Cardiac muscle cell (in vitro differentiated cells and primary cell): ENCODE results near the gene MAPKAPK2. TPM values are rescaled to one million over a fixed set of nuclear protein-coding genes. Genes with fewer than 3 reads are reported as not detected.

Experiments used
- DNase-seq, 2 donors: peaks; one replicate each; pipeline versions ENCODE4 v3.0.0 to v3.0.0-alpha.2; 2010 to 2017; ENCODE audit warnings: low read depth in 1 of 2, low spot score in 1 of 2
- H3K27ac ChIP-seq: fragments of 200-600 bp; sonication (generic); 2 replicates; pipeline ENCODE4 v1.5.1; 2016
- H3K27me3 ChIP-seq: fragments of 200-600 bp; sonication (generic); 2 replicates; pipeline ENCODE4 v1.6.0; 2016; ENCODE audit warnings: control low read depth
- H3K36me3 ChIP-seq: fragments of 200-600 bp; sonication (generic); 2 replicates; pipeline ENCODE4 v1.5.1; 2016; ENCODE audit warnings: control low read depth
- H3K4me1 ChIP-seq: fragments of 200-600 bp; sonication (generic); 2 replicates; pipeline ENCODE4 v1.8.1; 2017; ENCODE audit warnings: low read depth, mild to moderate bottlenecking, mixed run types
- H3K4me3 ChIP-seq: fragments of 200-600 bp; sonication (generic); 2 replicates; pipeline ENCODE4 v1.5.1; 2016; ENCODE audit warnings: mild to moderate bottlenecking
- H3K9me3 ChIP-seq: fragments of 200-600 bp; sonication (generic); 2 replicates; pipeline ENCODE4 v1.5.1; 2017; ENCODE audit warnings: low read depth, mild to moderate bottlenecking, control low read depth
- polyA plus RNA-seq: library from polyadenylated mRNA; unstranded; fragments of >200 nt; fragmentation: Nextera tagmentation; extraction: Ambion mirVana; gene quantifications from 2 replicates; pipeline ENCODE4 v1.2.1, GENCODE V29; 2016
- total RNA-seq: library from RNA; depleted of rRNA; stranded (reverse); fragments of >200 nt; gene quantifications from 2 replicates; pipeline ENCODE4 v1.2.3, GENCODE V29; 2016
- TF ChIP-seq, protein P1 (sequence below): IDR thresholded peaks from 2 replicates; pipeline ENCODE4 v1.5.1; 2012; ENCODE audit warnings: low read depth, mild to moderate bottlenecking, low read length

MAPKAPK2 gene
- total and polyA plus RNA-seq, 2 experiments from 2014 or later, result 31.4 to 117 TPM

DNA sequence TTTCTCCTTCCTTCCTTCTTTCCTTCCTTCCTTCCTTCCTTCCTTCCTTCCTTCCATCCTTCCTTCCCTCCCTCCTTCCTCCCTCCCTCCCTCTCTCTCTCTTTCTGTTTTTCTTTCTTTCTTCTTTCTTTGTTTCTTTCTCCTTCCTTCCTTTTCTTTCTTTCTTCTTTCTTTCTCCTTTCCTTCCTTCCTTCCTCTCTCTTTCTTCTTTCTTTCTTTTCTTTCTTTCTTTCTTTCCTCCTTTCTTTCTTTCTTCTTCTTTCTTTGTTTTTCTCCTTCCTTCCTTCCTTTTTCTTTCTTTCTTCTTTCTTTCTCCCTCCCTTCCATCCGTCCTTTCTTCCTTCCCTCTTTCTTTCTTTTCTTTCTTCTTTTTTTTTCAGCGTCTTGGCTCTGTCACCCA is 67.8 kb downstream of the MAPKAPK2 start:
- no peaks in the 10 kb centered on the region for H3K36me3 ChIP-seq
- H3K4me3 ChIP-seq, result no peak overlapping the region
- TF ChIP-seq, protein P1, sequence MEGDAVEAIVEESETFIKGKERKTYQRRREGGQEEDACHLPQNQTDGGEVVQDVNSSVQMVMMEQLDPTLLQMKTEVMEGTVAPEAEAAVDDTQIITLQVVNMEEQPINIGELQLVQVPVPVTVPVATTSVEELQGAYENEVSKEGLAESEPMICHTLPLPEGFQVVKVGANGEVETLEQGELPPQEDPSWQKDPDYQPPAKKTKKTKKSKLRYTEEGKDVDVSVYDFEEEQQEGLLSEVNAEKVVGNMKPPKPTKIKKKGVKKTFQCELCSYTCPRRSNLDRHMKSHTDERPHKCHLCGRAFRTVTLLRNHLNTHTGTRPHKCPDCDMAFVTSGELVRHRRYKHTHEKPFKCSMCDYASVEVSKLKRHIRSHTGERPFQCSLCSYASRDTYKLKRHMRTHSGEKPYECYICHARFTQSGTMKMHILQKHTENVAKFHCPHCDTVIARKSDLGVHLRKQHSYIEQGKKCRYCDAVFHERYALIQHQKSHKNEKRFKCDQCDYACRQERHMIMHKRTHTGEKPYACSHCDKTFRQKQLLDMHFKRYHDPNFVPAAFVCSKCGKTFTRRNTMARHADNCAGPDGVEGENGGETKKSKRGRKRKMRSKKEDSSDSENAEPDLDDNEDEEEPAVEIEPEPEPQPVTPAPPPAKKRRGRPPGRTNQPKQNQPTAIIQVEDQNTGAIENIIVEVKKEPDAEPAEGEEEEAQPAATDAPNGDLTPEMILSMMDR, result no peak
- no peaks in the 10 kb centered on the region for H3K9me3 ChIP-seq
- H3K27ac ChIP-seq, result no peak overlapping the region
- peaks cover 19% of the 10 kb centered on the region for H3K27me3 ChIP-seq
- no peaks in the 10 kb centered on the region for H3K4me1 ChIP-seq
- no peak for DNase-seq

DNA sequence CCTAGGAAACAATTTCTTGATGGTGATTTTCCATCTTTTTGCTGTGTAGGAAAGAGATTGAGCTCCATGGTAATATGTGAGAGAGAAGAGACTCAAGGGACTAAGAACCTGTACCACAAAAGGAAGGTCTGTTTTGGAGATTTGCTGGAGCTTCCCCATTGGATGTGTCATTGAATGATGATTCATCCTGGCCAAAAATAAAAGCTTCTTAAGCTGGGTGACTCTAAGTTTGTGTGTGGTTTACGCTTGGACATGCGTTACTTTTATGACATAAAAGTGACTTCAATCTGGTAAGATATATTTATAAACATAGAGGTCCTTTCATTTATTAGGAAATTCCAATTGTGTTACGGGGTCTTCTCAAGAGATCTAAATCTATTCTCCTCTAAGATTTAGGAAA is 68.4 kb downstream of the MAPKAPK2 start:
- Histone ChIP-seq H3K36me3 (no peaks in the 10 kb centered on the region), H3K27ac (no peak overlapping the region), H3K4me3 (no peak overlapping the region), H3K27me3 (peaks cover 24% of the 10 kb centered on the region), H3K9me3 (no peaks in the 10 kb centered on the region), H3K4me1 (no peaks in the 10 kb centered on the region)
- DNase-seq, result no peak
- TF ChIP-seq, protein P1, result no peak

DNA sequence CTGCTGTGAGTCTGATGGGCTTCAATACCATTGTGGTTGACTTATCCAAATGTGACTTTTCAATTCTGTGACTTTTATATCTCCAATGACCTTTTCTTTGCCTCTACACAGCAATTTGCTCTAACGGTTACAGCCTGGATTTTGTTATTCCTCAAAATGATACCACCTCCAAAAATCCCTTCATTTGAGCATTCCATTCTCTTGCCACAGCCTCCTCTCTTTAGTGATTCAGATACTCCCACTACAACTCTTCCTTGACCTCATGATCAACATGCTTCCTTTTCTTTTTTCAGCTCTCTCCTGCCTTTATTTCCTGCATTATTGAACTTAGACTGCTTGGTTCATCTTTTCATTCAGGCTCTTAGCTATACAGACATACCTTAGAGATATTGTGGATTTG is 69.3 kb downstream of the MAPKAPK2 start:
- Histone ChIP-seq H3K27me3 (peaks cover 24% of the 10 kb centered on the region), H3K9me3 (no peaks in the 10 kb centered on the region), H3K36me3 (no peaks in the 10 kb centered on the region), H3K4me3 (no peak overlapping the region), H3K4me1 (no peaks in the 10 kb centered on the region), H3K27ac (no peak overlapping the region)
- TF ChIP-seq, protein P1, result no peak
- peak in 1 of 2 donors; percentile 68 for DNase-seq

DNA sequence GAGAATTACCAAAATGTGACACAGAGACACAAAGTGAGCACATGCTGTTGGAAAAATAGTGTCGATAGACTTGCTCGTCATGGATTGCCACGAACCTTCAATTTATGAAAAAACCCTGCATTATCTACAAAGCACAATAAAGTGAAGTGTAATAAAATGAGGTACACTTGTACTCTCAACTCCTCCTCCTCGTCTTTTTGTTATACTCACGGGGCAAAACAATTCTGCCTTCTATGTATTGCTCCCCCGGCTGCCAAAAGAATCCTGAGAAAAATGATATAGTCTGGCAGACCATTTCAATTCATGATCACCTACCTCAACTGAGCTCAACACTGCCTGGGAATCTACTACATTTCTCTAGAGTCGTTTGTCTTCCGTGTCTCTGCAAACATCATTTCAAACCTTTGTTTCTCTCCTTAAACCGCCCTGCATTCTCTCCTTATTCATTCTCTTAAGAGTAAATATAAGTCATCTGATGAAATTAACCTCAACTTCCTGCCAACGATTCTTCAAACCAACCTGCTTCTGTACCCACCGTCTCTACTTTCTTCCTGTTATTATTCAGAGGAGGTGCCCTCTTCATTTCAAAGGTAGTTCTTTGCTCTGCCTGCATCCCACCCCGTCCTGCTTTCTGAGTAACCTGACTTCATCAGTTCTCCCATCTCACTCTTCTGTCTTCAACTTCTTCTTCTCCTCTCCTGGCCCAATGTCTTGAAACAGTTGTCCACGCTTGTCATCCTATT is 73.0 kb downstream of the MAPKAPK2 start:
- no peak for DNase-seq
- H3K4me1 ChIP-seq, result no peaks in the 10 kb centered on the region
- no peak overlapping the region for H3K27ac ChIP-seq
- no peaks in the 10 kb centered on the region for H3K36me3 ChIP-seq
- no peak overlapping the region for H3K4me3 ChIP-seq
- H3K27me3 ChIP-seq, result peaks cover 13% of the 10 kb centered on the region
- TF ChIP-seq, protein P1, result no peak
- no peaks in the 10 kb centered on the region for H3K9me3 ChIP-seq

DNA sequence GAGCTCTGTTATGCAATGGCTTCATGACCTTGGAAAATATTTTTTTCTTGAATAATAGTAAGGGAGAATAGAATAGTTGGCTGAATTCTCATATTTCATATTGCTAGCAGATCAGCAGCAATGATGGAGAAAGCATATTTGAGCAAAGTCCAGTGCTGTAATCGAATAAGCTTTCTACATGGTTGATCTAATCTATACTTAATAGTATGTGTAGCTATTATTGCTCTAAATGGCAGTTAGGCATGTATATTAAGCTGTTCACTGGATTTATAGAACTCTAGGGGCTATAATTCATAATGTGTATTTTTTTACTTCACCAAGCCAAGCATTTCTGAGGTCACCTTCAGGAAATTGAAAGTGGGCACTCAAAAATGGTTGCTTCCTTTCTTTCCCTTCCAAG is 75.9 kb downstream of the MAPKAPK2 start:
- H3K36me3 ChIP-seq, result no peaks in the 10 kb centered on the region
- no peak for DNase-seq
- no peaks in the 10 kb centered on the region for H3K4me1 ChIP-seq
- no peak overlapping the region for H3K27ac ChIP-seq
- TF ChIP-seq, protein P1, result no peak
- peaks cover 10% of the 10 kb centered on the region for H3K27me3 ChIP-seq
- H3K9me3 ChIP-seq, result no peaks in the 10 kb centered on the region
- H3K4me3 ChIP-seq, result no peak overlapping the region
